Measurements from ENCODE around the gene SRL. TPM values are rescaled to one million over a fixed set of nuclear protein-coding genes. Genes with fewer than 3 reads are reported as not detected.

SRL gene
- total and polyA plus RNA-seq, 5 experiments from 2014 or later: not detected

Other genes with a start within 250 kb of the SRL start
- 1 to 10 TPM; 6.2 to 6.5 TPM for gene ADCY9, start 125.6 kb downstream of the SRL start, total RNA-seq
- under 1 TPM; 0.20 to 0.75 (median 0.71) TPM for gene ADCY9, start 125.6 kb downstream of the SRL start, polyA plus RNA-seq
- gene TFAP4, start 30.9 kb upstream of the SRL start, total RNA-seq: 10 to 100 TPM; 32.6 to 39.8 TPM
- 1 to 10 TPM in 2 of 3 donors, under 1 TPM in 1; 0.84 to 3.0 (median 1.3) TPM for gene TFAP4, start 30.9 kb upstream of the SRL start, polyA plus RNA-seq
- gene GLIS2, start 74.0 kb upstream of the SRL start, total RNA-seq: under 1 TPM in 1 of 2 experiments, not detected in 1; 0.10 TPM
- not detected for gene GLIS2, start 74.0 kb upstream of the SRL start, polyA plus RNA-seq
- gene PAM16, start 109.2 kb upstream of the SRL start, total RNA-seq: 10 to 100 TPM; 40.9 to 46.1 TPM
- gene PAM16, start 109.2 kb upstream of the SRL start, polyA plus RNA-seq: 10 to 100 TPM; 33.6 to 44.4 (median 39.3) TPM
- under 1 TPM; 0.30 to 0.34 TPM for gene VASN, start 129.8 kb upstream of the SRL start, total RNA-seq
- under 1 TPM in 1 of 3 donors, not detected in 2; 0.12 TPM for gene VASN, start 129.8 kb upstream of the SRL start, polyA plus RNA-seq
- 100 to 1,000 TPM; 161 to 169 TPM for gene CORO7, start 174.5 kb upstream of the SRL start, total RNA-seq
- 10 to 100 TPM; 44.6 to 79.9 (median 45.5) TPM for gene CORO7, start 174.5 kb upstream of the SRL start, polyA plus RNA-seq
- 10 to 100 TPM; 70.6 to 71.3 TPM for gene DNAJA3, start 183.8 kb upstream of the SRL start, total RNA-seq
- 10 to 100 TPM; 43.4 to 64.8 (median 45.2) TPM for gene DNAJA3, start 183.8 kb upstream of the SRL start, polyA plus RNA-seq
- 10 to 100 TPM; 53.7 to 63.1 TPM for gene NMRAL1, start 232.5 kb upstream of the SRL start, total RNA-seq
- gene NMRAL1, start 232.5 kb upstream of the SRL start, polyA plus RNA-seq: 10 to 100 TPM; 52.3 to 67.9 (median 62.9) TPM
- 10 to 100 TPM; 64.3 to 71.9 TPM for gene HMOX2, start 234.3 kb upstream of the SRL start, total RNA-seq
- gene HMOX2, start 234.3 kb upstream of the SRL start, polyA plus RNA-seq: 100 to 1,000 TPM; 123 to 210 (median 145) TPM